Endothelial cell of umbilical vein (primary cell): ENCODE results near the gene BEND4. TPM values are rescaled to one million over a fixed set of nuclear protein-coding genes. Genes with fewer than 3 reads are reported as not detected.

Experiments
- BruUV-seq: library from RNA; stranded (reverse); fragments of 400-500 nt; replicated peaks from 2 replicates; lab custom pipeline; 2021; lab: Mats Ljungman, UMichigan
- CTCF ChIA-PET: fragments of 300-600, 350-600 bp; sonication (Branson Sonifier 250); formaldehyde crosslinking; loops from one replicate; lab custom pipeline; 2021; ENCODE audit warnings: antibody characterized with exemption, inconsistent platforms; lab: Charles Lee
- POLR2A ChIA-PET: fragments of 300-600, 350-600 bp; sonication (Branson Sonifier 250); formaldehyde crosslinking; loops from one replicate; lab custom pipeline; 2021; ENCODE audit warnings: antibody characterized with exemption, inconsistent platforms; lab: Charles Lee
- DNase-seq: peaks from one replicate; pipeline ENCODE4 v3.0.0-alpha.2; 2011; ENCODE audit warnings: low read depth, low spot score
- FAIRE-seq: peaks from 2 replicates; lab custom pipeline; 2011; peaks lifted over from hg19 to GRCh38; lab: Jason Lieb, UNC
- H2AFZ ChIP-seq: 2 replicates; pipeline ENCODE4 v1.6.0; 2012; ENCODE audit warnings: low read depth, low read length, control low read depth, inconsistent platforms
- H3K27ac ChIP-seq: 2 replicates; pipeline ENCODE4 v1.5.1; 2011; ENCODE audit warnings: low read depth, mild to moderate bottlenecking, control low read depth, low read length, moderate library complexity; ENCODE audit not compliant: insufficient read depth
- H3K27me3 ChIP-seq, 2 experiments: 2 replicates each; pipeline versions ENCODE4 v1.6.0 to v1.6.1; 2011; ENCODE audit warnings: low read length in 2 of 2, mixed read lengths in 1 of 2; ENCODE audit not compliant: control insufficient read depth in 2 of 2, insufficient read depth in 2 of 2
- H3K36me3 ChIP-seq, 2 experiments: 2 replicates in 1 of 2; 3 replicates in 1 of 2; pipeline ENCODE4 v1.5.1; 2011; ENCODE audit warnings: low read length in 2 of 2, mild to moderate bottlenecking in 1 of 2, moderate library complexity in 1 of 2; ENCODE audit not compliant: control insufficient read depth in 2 of 2, insufficient read depth in 2 of 2; ENCODE audit errors: extremely low read depth in 1 of 2
- H3K4me1 ChIP-seq: 3 replicates; pipeline ENCODE4 v1.5.1; 2011; ENCODE audit warnings: mild to moderate bottlenecking, low read length; ENCODE audit not compliant: control insufficient read depth, insufficient read depth; ENCODE audit errors: extremely low read depth
- H3K4me2 ChIP-seq: 2 replicates; pipeline ENCODE4 v1.6.1; 2011; ENCODE audit warnings: low read length, control low read depth, mixed read lengths; ENCODE audit not compliant: insufficient read depth
- H3K4me3 ChIP-seq, 3 experiments: fragments of 200-600 bp in 1 of 3; sonication (generic), shearing (Covaris generic) in 1 of 3; replicated peaks in 1 of 3; 2 replicates each; pipeline ENCODE4 v1.5.1; 2011 to 2016; ENCODE audit warnings: control low read depth in 3 of 3, low read length in 3 of 3, mild to moderate bottlenecking in 2 of 3, inconsistent platforms in 1 of 3, low read depth in 1 of 3, moderate library complexity in 1 of 3; ENCODE audit not compliant: insufficient read depth in 1 of 3
- H3K79me2 ChIP-seq: 2 replicates; pipeline ENCODE4 v1.6.0; 2012; ENCODE audit warnings: low read length, inconsistent platforms; ENCODE audit not compliant: control insufficient read depth, insufficient read depth
- H3K9ac ChIP-seq: replicated peaks from 2 replicates; pipeline ENCODE3; 2011; ENCODE audit warnings: low read length, control low read depth; ENCODE audit not compliant: insufficient read depth; ENCODE audit errors: extremely low read depth
- H3K9me1 ChIP-seq: replicated peaks from 3 replicates; pipeline ENCODE4 v1.6.0; 2011; ENCODE audit warnings: mild to moderate bottlenecking, low read length; ENCODE audit not compliant: control insufficient read depth, insufficient read depth; ENCODE audit errors: extremely low read depth
- H3K9me3 ChIP-seq: replicated peaks from 2 replicates; pipeline ENCODE4 v1.5.1; 2012; ENCODE audit warnings: low read length, inconsistent platforms; ENCODE audit not compliant: control insufficient read depth, insufficient read depth
- H4K20me1 ChIP-seq: replicated peaks from 2 replicates; pipeline ENCODE3; 2011; ENCODE audit warnings: mild to moderate bottlenecking, low read length; ENCODE audit not compliant: control insufficient read depth, insufficient read depth; ENCODE audit errors: extremely low read depth
- CTCF ChIP-seq, 2 donors: IDR thresholded peaks; 1 replicate in 1 of 2; 2 replicates in 1 of 2; pipeline ENCODE4 v1.5.1; 2011; ENCODE audit warnings: low read length in 2 of 2, mild to moderate bottlenecking in 2 of 2, moderate library complexity in 2 of 2, control low read depth in 1 of 2, inconsistent platforms in 1 of 2, low read depth in 1 of 2; ENCODE audit not compliant: insufficient read depth in 1 of 2; ENCODE audit errors: extremely low read depth in 1 of 2
- FOS ChIP-seq: IDR thresholded peaks from 2 replicates; pipeline ENCODE4 v1.6.1; 2011; ENCODE audit warnings: mild to moderate bottlenecking, low read length, moderate library complexity, borderline replicate concordance; ENCODE audit not compliant: insufficient read depth
- GATA2 ChIP-seq: IDR thresholded peaks from 2 replicates; pipeline ENCODE4 v1.7.0; 2011; ENCODE audit warnings: low read depth, mild to moderate bottlenecking, moderate library complexity, mixed read lengths, low read length; ENCODE audit not compliant: insufficient read length, insufficient read depth
- JUN ChIP-seq: IDR thresholded peaks from 2 replicates; pipeline ENCODE4 v1.6.1; 2011; ENCODE audit warnings: borderline replicate concordance, low read depth; ENCODE audit not compliant: insufficient read length, insufficient read depth
- MYC ChIP-seq: IDR thresholded peaks from one replicate; pipeline ENCODE4 v1.6.1; 2011; ENCODE audit warnings: mild to moderate bottlenecking, low read depth, low read length
- POLR2A ChIP-seq: IDR thresholded peaks from 2 replicates; pipeline ENCODE4 v1.6.1; 2012; ENCODE audit warnings: low read depth, mild to moderate bottlenecking, control low read depth, low read length
- POLR2AphosphoS5 ChIP-seq: IDR thresholded peaks from 2 replicates; pipeline ENCODE4 v1.6.1; 2012; ENCODE audit warnings: low read depth, mild to moderate bottlenecking, control low read depth, low read length, moderate library complexity; ENCODE audit not compliant: insufficient read depth
- dilution Hi-C: fragments of 300-500 bp; cut with MboI; formaldehyde crosslinking; loops from one replicate; pipeline ENCODE4 v1.15.0; 2019; ENCODE audit warnings: low sequenced_read_pairs; ENCODE audit not compliant: extremely low pct_ligation_motif_present
- intact Hi-C: fragments of 100-400 bp; cut with micrococcal nuclease; formaldehyde crosslinking; loops from one replicate; pipeline ENCODE4 v1.10.0; 2022
- polyA plus RNA-seq, 4 experiments: library from polyadenylated mRNA; depleted of rRNA in 3 of 4; stranded (reverse) in 3 of 4; unstranded in 1 of 4; fragments of >200 nt; gene quantifications; 2 replicates each; pipeline versions ENCODE4 v1.2.1 to v1.2.3, GENCODE V29; 2011 to 2012; ENCODE audit warnings: missing spikeins in 1 of 4
- total RNA-seq: library from RNA; stranded (reverse); gene quantifications from 2 replicates; pipeline ENCODE4 v1.2.3, GENCODE V29; 2021

The BEND4 gene
- total and polyA plus RNA-seq, 2 donors (not counting 3 experiments of a cell fraction or from before 2014, with no cell fraction given), result 0.01 to 0.27 TPM

DNA sequence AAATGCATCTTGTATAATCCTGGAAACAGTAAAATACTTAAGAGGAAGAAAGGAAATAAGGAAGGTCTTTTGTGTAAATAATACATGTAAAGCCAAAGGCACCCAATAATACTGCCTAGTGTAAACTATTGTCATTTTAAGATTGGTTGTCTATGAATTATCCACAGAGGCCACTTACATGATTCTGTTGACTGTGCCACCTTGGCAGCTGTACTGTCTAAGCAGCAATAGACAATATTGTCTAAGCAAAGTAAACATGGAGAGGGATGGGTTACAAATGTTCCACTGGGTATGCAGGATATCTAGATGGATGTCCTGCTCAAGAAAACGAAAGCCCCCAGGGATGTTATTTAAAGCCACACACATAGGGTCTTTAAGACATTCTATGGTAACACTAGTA lies 19.4 kb downstream of the BEND4 start:
- no TSS peak for BruUV-seq
- Histone ChIP-seq H3K9me1 (no peaks in the 10 kb centered on the region), H3K9ac (no peak overlapping the region), H3K9me3 (no peaks in the 10 kb centered on the region), H3K4me2 (no peak overlapping the region), H3K79me2 (no peaks in the 10 kb centered on the region), H3K27ac (no peak overlapping the region), H3K4me1 (no peaks in the 10 kb centered on the region), H3K4me3 (no peak overlapping the region), H3K36me3 (no peaks in the 10 kb centered on the region), H2AFZ (no peak overlapping the region), H4K20me1 (no peaks in the 10 kb centered on the region), H3K27me3 (peaks cover 0 to 4% of the 10 kb centered on the region in 2 experiments)
- FAIRE-seq (no peak), DNase-seq (no peak)
- ChIA-PET POLR2A (no interaction called here), CTCF (no interaction called here)
- dilution Hi-C loops (no loop called here), intact Hi-C loops (no loop called here)
- no peak for TF ChIP-seq POLR2A
- TF ChIP-seq JUN, result no peak
- TF ChIP-seq CTCF (IDR thresholded peaks at IDR 0.05; ENCODE audit: extremely low read depth in 1 of 2, insufficient read depth in 1 of 2, low read depth in 1 of 2, low read length in 2 of 2), result no peak
- no peak for TF ChIP-seq POLR2AphosphoS5
- TF ChIP-seq GATA2, result no peak
- no peak for TF ChIP-seq MYC
- TF ChIP-seq FOS, result no peak
